ENCODE results near the gene TBC1D13. TPM values are rescaled to one million over a fixed set of nuclear protein-coding genes. Genes with fewer than 3 reads are reported as not detected.
A peak's percentile ranks its signal among the peaks of the same experiment; 100 is the strongest.

Gene TBC1D13
- total and polyA plus RNA-seq, 9 of the 15 experiments (the other 6 are each of a cell fraction or from before 2014, with no cell fraction given): 2.3 to 28.7 (median 11.4) TPM

GRCh38 chr9:128786681-128787601 is at the start of gene TBC1D13 (continued):
- TF ChIP-seq TEAD4 (IDR thresholded peaks at IDR 0.05; ENCODE audit: low read length) (no peak; the same call in 1 of the 2 replicates), TEAD4 (CRISPR knock-in tag; IDR thresholded peaks at IDR 0.05; ENCODE audit: borderline replicate concordance) (peak; percentile 65; the same call in 1 of the 2 replicates), GABPA (tag; conservative IDR thresholded peaks at IDR 0.05; ENCODE audit: low read depth) (peak; percentile 92), ZNF76 (CRISPR knock-in tag; IDR thresholded peaks at IDR 0.05; ENCODE audit: borderline replicate concordance) (no peak), SIN3B (IDR thresholded peaks at IDR 0.05; ENCODE audit: low read depth) (peak; percentile 84), ZBTB9 (CRISPR knock-in tag; IDR thresholded peaks at IDR 0.05) (peak; percentile 46; the same call in 1 of the 2 replicates), TOE1 (IDR thresholded peaks at IDR 0.05; ENCODE audit: borderline replicate concordance) (peak; percentile 97), TOE1 (CRISPR knock-in tag; IDR thresholded peaks at IDR 0.05; ENCODE audit: borderline replicate concordance, low read depth) (no peak), HSF4 (CRISPR knock-in tag; IDR thresholded peaks at IDR 0.05; ENCODE audit: borderline replicate concordance) (no peak), ZNF830 (CRISPR knock-in tag; IDR thresholded peaks at IDR 0.05) (0 out of 2 replicates have a peak, but pooled peaks have one; percentile 66), SREBF2 (CRISPR knock-in tag; IDR thresholded peaks at IDR 0.05) (no peak), PRPF4 (IDR thresholded peaks at IDR 0.05; ENCODE audit: insufficient read depth, low read depth, low read length, poor library complexity, severe bottlenecking) (no peak), RREB1 (CRISPR knock-in tag; IDR thresholded peaks at IDR 0.05) (no peak), PATZ1 (CRISPR knock-in tag; IDR thresholded peaks at IDR 0.05; ENCODE audit: borderline replicate concordance) (no peak)
